T-helper 2 cell treated with Interferon-gamma antibody and Interleukin-4, amounts not matched to agents 5 μg/mL and 100 μg/mL, for 36 hours (primary cell): Measurements from ENCODE around the gene ZNF516.

Source experiments
- DNase-seq: peaks from one replicate; pipeline ENCODE4 v3.0.0; 2021; ENCODE audit warnings: low spot score
- H3K27ac Mint-ChIP-seq: one replicate; pipeline ENCODE4 v1.8.0; 2021; ENCODE audit warnings: mild to moderate bottlenecking, mixed read lengths
- H3K27me3 Mint-ChIP-seq: one replicate; pipeline ENCODE4 v1.8.0; 2021; ENCODE audit warnings: low read depth, mixed read lengths
- H3K36me3 Mint-ChIP-seq: one replicate; pipeline ENCODE4 v1.8.0; 2021; ENCODE audit warnings: low read depth, mixed read lengths
- H3K4me1 Mint-ChIP-seq: one replicate; pipeline ENCODE4 v1.8.0; 2021; ENCODE audit warnings: low read depth, mixed read lengths
- H3K4me3 Mint-ChIP-seq: one replicate; pipeline ENCODE4 v1.8.0; 2022; ENCODE audit warnings: mild to moderate bottlenecking, moderate library complexity, mixed read lengths
- H3K9me3 Mint-ChIP-seq: one replicate; pipeline ENCODE4 v1.8.0; 2021; ENCODE audit warnings: mixed read lengths

Gene ZNF516

GRCh38 chr18:76434452-76434851 lies 60.6 kb downstream of the ZNF516 start:
- Mint-ChIP-seq H3K36me3 (no peaks in the 10 kb centered on the region), H3K9me3 (no peaks in the 10 kb centered on the region), H3K27ac (no peak overlapping the region), H3K4me3 (no peak overlapping the region), H3K27me3 (no peaks in the 10 kb centered on the region), H3K4me1 (no peaks in the 10 kb centered on the region)
- no peak for DNase-seq

- Mint-ChIP-seq H3K27ac (no peak overlapping the region), H3K4me1 (no peaks in the 10 kb centered on the region), H3K36me3 (no peaks in the 10 kb centered on the region), H3K9me3 (no peaks in the 10 kb centered on the region), H3K4me3 (no peak overlapping the region), H3K27me3 (no peaks in the 10 kb centered on the region)
- DNase-seq = no peak
Observed at GRCh38 chr18:76433788-76434187, 61.3 kb downstream of the ZNF516 start.

- no peak overlapping the region for H3K4me3 Mint-ChIP-seq
- H3K27ac Mint-ChIP-seq = no peak overlapping the region
- H3K27me3 Mint-ChIP-seq = no peaks in the 10 kb centered on the region
- H3K9me3 Mint-ChIP-seq = no peaks in the 10 kb centered on the region
- no peak for DNase-seq
- no peaks in the 10 kb centered on the region for H3K36me3 Mint-ChIP-seq
- no peaks in the 10 kb centered on the region for H3K4me1 Mint-ChIP-seq
Observed at GRCh38 chr18:76432970-76433767, 61.9 kb downstream of the ZNF516 start.

GRCh38 chr18:76432274-76432755 lies 62.7 kb downstream of the ZNF516 start:
- DNase-seq = no peak
- no peaks in the 10 kb centered on the region for H3K9me3 Mint-ChIP-seq

GRCh38 chr18:76431437-76432273 lies 63.4 kb downstream of the ZNF516 start:
- H3K9me3 Mint-ChIP-seq = no peaks in the 10 kb centered on the region
- no peak overlapping the region for H3K27ac Mint-ChIP-seq
- DNase-seq = no peak
- H3K4me3 Mint-ChIP-seq = no peak overlapping the region
- H3K36me3 Mint-ChIP-seq = no peaks in the 10 kb centered on the region
- H3K4me1 Mint-ChIP-seq = no peaks in the 10 kb centered on the region
- H3K27me3 Mint-ChIP-seq = no peaks in the 10 kb centered on the region

More at GRCh38 chr18:76432274-76432755, 62.7 kb downstream of the ZNF516 start:
- H3K27ac Mint-ChIP-seq = no peak overlapping the region
- H3K36me3 Mint-ChIP-seq = no peaks in the 10 kb centered on the region
- no peak overlapping the region for H3K4me3 Mint-ChIP-seq
- no peaks in the 10 kb centered on the region for H3K27me3 Mint-ChIP-seq
- no peaks in the 10 kb centered on the region for H3K4me1 Mint-ChIP-seq

- H3K36me3 Mint-ChIP-seq = no peaks in the 10 kb centered on the region
- H3K9me3 Mint-ChIP-seq = no peaks in the 10 kb centered on the region
- H3K4me1 Mint-ChIP-seq = no peaks in the 10 kb centered on the region
- no peak overlapping the region for H3K4me3 Mint-ChIP-seq
- H3K27ac Mint-ChIP-seq = no peak overlapping the region
- no peak for DNase-seq
- no peaks in the 10 kb centered on the region for H3K27me3 Mint-ChIP-seq
Observed at GRCh38 chr18:76430636-76431035, 64.4 kb downstream of the ZNF516 start.

- no peaks in the 10 kb centered on the region for H3K4me1 Mint-ChIP-seq
- H3K27me3 Mint-ChIP-seq = no peaks in the 10 kb centered on the region
- H3K4me3 Mint-ChIP-seq = no peak overlapping the region
- DNase-seq = no peak
- H3K36me3 Mint-ChIP-seq = no peaks in the 10 kb centered on the region
- no peak overlapping the region for H3K27ac Mint-ChIP-seq
- H3K9me3 Mint-ChIP-seq = no peaks in the 10 kb centered on the region
Observed at GRCh38 chr18:76429262-76430126, 65.5 kb downstream of the ZNF516 start.

GRCh38 chr18:76428396-76429261 lies 66.4 kb downstream of the ZNF516 start:
- Mint-ChIP-seq H3K27ac (no peak overlapping the region), H3K4me3 (no peak overlapping the region), H3K9me3 (no peaks in the 10 kb centered on the region), H3K36me3 (no peaks in the 10 kb centered on the region), H3K4me1 (no peaks in the 10 kb centered on the region), H3K27me3 (no peaks in the 10 kb centered on the region)
- DNase-seq = no peak

GRCh38 chr18:76426737-76427305 lies 68.2 kb downstream of the ZNF516 start:
- Mint-ChIP-seq H3K4me1 (no peaks in the 10 kb centered on the region), H3K27me3 (peaks cover 1% of the 10 kb centered on the region), H3K36me3 (no peaks in the 10 kb centered on the region), H3K4me3 (no peak overlapping the region), H3K27ac (no peak overlapping the region), H3K9me3 (no peaks in the 10 kb centered on the region)
- DNase-seq = no peak

- Mint-ChIP-seq H3K9me3 (no peaks in the 10 kb centered on the region), H3K36me3 (no peaks in the 10 kb centered on the region), H3K4me1 (no peaks in the 10 kb centered on the region), H3K4me3 (no peak overlapping the region), H3K27me3 (peaks cover 2% of the 10 kb centered on the region), H3K27ac (no peak overlapping the region)
- no peak for DNase-seq
Observed at GRCh38 chr18:76425146-76426131, 69.6 kb downstream of the ZNF516 start.

- Mint-ChIP-seq H3K4me3 (no peak overlapping the region), H3K4me1 (no peaks in the 10 kb centered on the region), H3K9me3 (no peaks in the 10 kb centered on the region), H3K27ac (no peak overlapping the region), H3K36me3 (no peaks in the 10 kb centered on the region), H3K27me3 (peaks cover 2% of the 10 kb centered on the region)
- no peak for DNase-seq
Observed at GRCh38 chr18:76422838-76423237, 72.2 kb downstream of the ZNF516 start.

- Mint-ChIP-seq H3K4me3 (no peak overlapping the region), H3K4me1 (no peaks in the 10 kb centered on the region), H3K27ac (no peak overlapping the region), H3K9me3 (no peaks in the 10 kb centered on the region), H3K27me3 (peaks cover 2% of the 10 kb centered on the region), H3K36me3 (no peaks in the 10 kb centered on the region)
- DNase-seq = no peak
Observed at GRCh38 chr18:76422121-76422520, 72.9 kb downstream of the ZNF516 start.
